Measurements from ENCODE around the gene CLASP1. TPM values are rescaled to one million over a fixed set of nuclear protein-coding genes. Genes with fewer than 3 reads are reported as not detected.
"Not testable (repeated sequence)": the region's sequence is repeated elsewhere in the genome, so short reads cannot be mapped to it uniquely, and the experiment has no call there.

Gene CLASP1
- total and polyA plus RNA-seq, 5 donors from 2014 or later = 8.7 to 72.1 (median 12.2) TPM

DNA sequence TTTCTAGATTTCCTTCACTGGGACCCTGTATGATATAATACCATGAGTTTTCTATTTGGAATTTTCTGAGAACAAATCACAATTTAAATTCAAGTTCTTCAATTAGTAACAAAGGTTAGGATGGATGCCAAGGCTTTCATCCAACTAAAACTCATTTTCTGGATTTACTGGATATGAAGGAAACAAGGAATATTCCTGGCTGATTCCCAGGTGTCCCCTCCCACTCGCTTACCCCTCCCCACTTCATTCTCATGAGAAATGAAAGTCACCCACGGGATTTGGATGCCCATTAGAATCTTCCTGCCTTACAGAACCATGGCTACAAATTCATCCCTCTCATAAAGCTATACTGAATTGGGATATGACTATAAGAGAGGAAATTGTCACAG is 78.6 kb downstream of the CLASP1 start:
- DNase-seq (no peak), ATAC-seq (ENCODE audit: low read depth in 2 of 2) (no peak)
- Histone ChIP-seq H3K4me3 (ENCODE audit: low read depth, low read length) (no peak overlapping the region), H3K36me3 (ENCODE audit: control insufficient read depth, insufficient read depth, low read length) (no peaks in the 10 kb centered on the region), H3K27me3 (ENCODE audit: control insufficient read depth, insufficient read depth, low read length) (no peaks in the 10 kb centered on the region), H3K9me3 (ENCODE audit: control insufficient read depth in 2 of 2, low read length in 2 of 2) (no peaks in the 10 kb centered on the region), H3K4me1 (ENCODE audit: control insufficient read depth, insufficient read depth, low read length, poor library complexity, severe bottlenecking) (no peaks in the 10 kb centered on the region), H3K27ac (ENCODE audit: insufficient read depth, low read length, poor library complexity, severe bottlenecking) (no peak overlapping the region)
- Mint-ChIP-seq H3K4me3 (no peak overlapping the region), H3K27me3 (no peaks in the 10 kb centered on the region), H3K9me3 (no peaks in the 10 kb centered on the region), H3K36me3 (peaks cover 16% of the 10 kb centered on the region), H3K4me1 (peaks cover 23 to 45% (median 31%) of the 10 kb centered on the region in 4 donors), H3K27ac (no peak overlapping the region)

DNA sequence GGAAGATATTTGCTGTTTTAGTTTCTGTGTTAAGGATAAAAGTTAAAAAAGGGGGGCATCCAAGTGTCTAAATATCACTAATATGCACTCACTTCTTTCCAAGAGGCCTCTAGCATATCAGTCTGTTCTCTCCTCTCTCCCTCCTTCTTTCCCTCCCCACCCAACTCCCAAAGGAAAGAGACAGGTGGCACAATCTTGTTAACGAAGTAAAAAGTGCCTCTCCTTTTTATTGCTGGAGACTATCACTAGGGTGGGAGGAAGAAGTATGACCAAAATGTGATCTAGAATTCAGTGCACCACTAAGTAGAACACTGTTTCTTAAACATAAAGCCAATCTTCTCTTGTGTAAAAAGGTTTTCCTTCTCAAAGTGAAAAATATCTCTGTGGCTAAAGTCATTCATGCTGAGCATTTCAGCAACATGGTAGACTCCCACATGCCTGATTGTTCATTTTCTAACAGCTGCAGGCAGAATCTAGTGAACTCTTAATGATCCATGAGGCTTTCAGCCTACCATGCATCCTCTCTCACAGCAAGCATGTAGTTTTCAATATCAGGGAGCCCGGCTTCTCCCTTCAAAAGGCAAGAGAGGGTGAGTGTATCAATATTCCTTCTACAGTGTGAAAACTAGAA is 79.1 kb downstream of the CLASP1 start:
- no peak for ATAC-seq (ENCODE audit: low read depth in 2 of 2)
- Histone ChIP-seq H3K4me1 (ENCODE audit: control insufficient read depth, insufficient read depth, low read length, poor library complexity, severe bottlenecking) (no peaks in the 10 kb centered on the region), H3K9me3 (ENCODE audit: control insufficient read depth in 2 of 2, low read length in 2 of 2) (no peaks in the 10 kb centered on the region), H3K27me3 (ENCODE audit: control insufficient read depth, insufficient read depth, low read length) (no peaks in the 10 kb centered on the region), H3K27ac (ENCODE audit: insufficient read depth, low read length, poor library complexity, severe bottlenecking) (no peak overlapping the region), H3K36me3 (ENCODE audit: control insufficient read depth, insufficient read depth, low read length) (no peaks in the 10 kb centered on the region), H3K4me3 (ENCODE audit: low read depth, low read length) (no peak overlapping the region)
- H3K4me1 Mint-ChIP-seq = peaks cover 23 to 47% (median 32%) of the 10 kb centered on the region in 4 donors
- no peaks in the 10 kb centered on the region for H3K27me3 Mint-ChIP-seq
- H3K4me3 Mint-ChIP-seq = no peak overlapping the region
- no peak overlapping the region for H3K27ac Mint-ChIP-seq
- H3K36me3 Mint-ChIP-seq = peaks cover 16% of the 10 kb centered on the region
- no peak for DNase-seq
- no peaks in the 10 kb centered on the region for H3K9me3 Mint-ChIP-seq

DNA sequence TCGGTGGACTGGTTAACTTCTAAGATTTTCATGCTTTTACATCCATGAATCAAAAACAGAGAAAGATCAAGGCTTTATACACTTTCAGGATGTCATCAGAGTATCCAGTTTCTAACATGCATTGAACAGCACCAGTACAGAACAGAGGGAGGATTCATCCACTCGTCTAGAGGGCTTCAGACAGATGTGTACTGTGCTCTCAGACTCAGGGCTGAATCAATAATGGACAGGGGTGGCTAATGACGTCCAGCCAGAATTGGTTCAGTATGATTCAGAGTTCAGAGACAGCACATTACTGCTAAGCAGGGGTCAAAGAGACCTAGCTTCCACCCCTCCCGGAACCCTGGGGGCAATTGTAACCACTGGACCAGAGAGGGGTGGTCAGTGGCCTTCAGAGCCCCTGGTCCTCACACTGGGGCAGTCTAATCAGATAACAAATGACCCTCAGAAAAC is 81.3 kb downstream of the CLASP1 start:
- no peak overlapping the region for H3K27ac Mint-ChIP-seq
- DNase-seq (no peak), ATAC-seq (ENCODE audit: low read depth in 2 of 2) (no peak)
- Histone ChIP-seq H3K4me3 (ENCODE audit: low read depth, low read length) (no peak overlapping the region), H3K27ac (ENCODE audit: insufficient read depth, low read length, poor library complexity, severe bottlenecking) (no peak overlapping the region), H3K4me1 (ENCODE audit: control insufficient read depth, insufficient read depth, low read length, poor library complexity, severe bottlenecking) (no peaks in the 10 kb centered on the region), H3K9me3 (ENCODE audit: control insufficient read depth in 2 of 2, low read length in 2 of 2) (no peaks in the 10 kb centered on the region), H3K36me3 (ENCODE audit: control insufficient read depth, insufficient read depth, low read length) (no peaks in the 10 kb centered on the region), H3K27me3 (ENCODE audit: control insufficient read depth, insufficient read depth, low read length) (no peaks in the 10 kb centered on the region)
- no peak overlapping the region for H3K4me3 Mint-ChIP-seq
- peaks cover 32 to 60% (median 46%) of the 10 kb centered on the region in 4 donors for H3K4me1 Mint-ChIP-seq
- H3K9me3 Mint-ChIP-seq = peaks cover 0 to 3% (median 0%) of the 10 kb centered on the region in 7 donors
- peaks cover 25% of the 10 kb centered on the region for H3K36me3 Mint-ChIP-seq
- no peaks in the 10 kb centered on the region for H3K27me3 Mint-ChIP-seq

DNA sequence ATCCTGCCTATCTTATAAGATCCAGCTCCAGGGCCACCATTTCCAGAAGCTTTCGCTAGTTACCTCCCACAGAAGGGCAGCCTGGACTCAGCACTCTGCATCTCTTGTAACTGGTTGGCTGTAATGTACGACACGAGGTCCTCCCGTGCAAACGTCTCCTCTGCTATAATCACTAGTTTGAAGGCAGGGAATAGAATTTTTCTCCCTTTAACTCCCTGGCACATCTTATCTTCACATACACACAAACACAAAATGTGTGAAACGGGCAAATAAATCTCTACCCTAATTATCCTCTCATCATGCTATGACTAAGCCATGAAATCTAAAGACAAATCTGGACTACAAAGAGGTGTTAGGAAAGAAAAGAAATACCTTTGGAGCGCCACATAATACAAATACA is 81.8 kb downstream of the CLASP1 start:
- H3K36me3 ChIP-seq (ENCODE audit: control insufficient read depth, insufficient read depth, low read length) = no peaks in the 10 kb centered on the region
- no peak overlapping the region for H3K27ac ChIP-seq (ENCODE audit: insufficient read depth, low read length, poor library complexity, severe bottlenecking)
- H3K4me3 Mint-ChIP-seq = no peak overlapping the region
- H3K27me3 Mint-ChIP-seq = no peaks in the 10 kb centered on the region
- H3K36me3 Mint-ChIP-seq = peaks cover 25% of the 10 kb centered on the region
- peak overlapping the region in 1 of 3 donors; percentile 22 for H3K27ac Mint-ChIP-seq
- H3K4me1 Mint-ChIP-seq = peaks cover 33 to 64% (median 51%) of the 10 kb centered on the region in 4 donors
- ATAC-seq (ENCODE audit: low read depth in 2 of 2) (no peak), DNase-seq (no peak)
- H3K27me3 ChIP-seq (ENCODE audit: control insufficient read depth, insufficient read depth, low read length) = no peaks in the 10 kb centered on the region
- H3K4me1 ChIP-seq (ENCODE audit: control insufficient read depth, insufficient read depth, low read length, poor library complexity, severe bottlenecking) = no peaks in the 10 kb centered on the region
- H3K9me3 ChIP-seq (ENCODE audit: control insufficient read depth in 2 of 2, low read length in 2 of 2) = no peaks in the 10 kb centered on the region
- peaks cover 0 to 3% (median 0%) of the 10 kb centered on the region in 7 donors for H3K9me3 Mint-ChIP-seq
- no peak overlapping the region for H3K4me3 ChIP-seq (ENCODE audit: low read depth, low read length)

DNA sequence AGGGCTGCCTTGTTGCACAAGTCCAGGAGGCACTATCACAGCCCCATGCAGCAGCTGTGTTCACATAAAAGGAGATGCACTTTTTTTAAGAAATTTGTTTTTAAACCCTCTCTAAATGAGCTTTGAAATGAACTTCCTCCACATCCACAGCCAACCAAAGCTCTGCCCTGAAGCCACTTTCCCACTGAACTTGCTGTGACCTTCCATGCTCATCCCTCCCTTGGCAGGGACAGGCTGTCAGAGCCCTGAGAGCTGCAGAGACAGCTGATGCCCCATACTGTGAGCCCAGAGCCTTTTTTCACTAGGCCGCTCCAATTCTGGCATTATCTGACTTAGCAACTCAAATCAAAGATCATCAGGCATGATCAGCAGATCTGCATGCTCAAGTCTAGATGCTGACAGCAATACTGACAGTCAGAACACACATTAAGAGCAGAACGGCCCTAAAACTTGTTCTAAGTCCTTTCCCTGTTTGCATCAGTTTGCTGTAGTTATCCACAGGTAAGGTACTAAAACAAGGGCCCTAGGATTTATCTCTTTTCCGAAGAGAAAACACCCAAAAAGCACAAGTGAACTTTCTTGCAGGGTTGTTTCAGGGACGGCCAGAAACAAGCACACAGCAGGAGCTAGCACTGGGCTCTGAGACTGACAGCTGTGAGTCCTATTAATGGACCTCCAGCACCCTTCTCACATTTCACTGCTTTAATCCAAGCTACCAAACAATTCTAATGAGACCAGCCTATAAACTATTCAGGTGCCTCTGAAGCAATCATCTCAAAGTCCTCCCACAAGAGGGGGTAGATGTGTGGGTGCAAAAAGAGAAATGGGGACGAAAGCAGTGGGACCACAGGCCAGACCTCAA is 83.6 kb downstream of the CLASP1 start:
- H3K27ac Mint-ChIP-seq = peak overlapping the region in 1 of 3 donors; percentile 40

DNA sequence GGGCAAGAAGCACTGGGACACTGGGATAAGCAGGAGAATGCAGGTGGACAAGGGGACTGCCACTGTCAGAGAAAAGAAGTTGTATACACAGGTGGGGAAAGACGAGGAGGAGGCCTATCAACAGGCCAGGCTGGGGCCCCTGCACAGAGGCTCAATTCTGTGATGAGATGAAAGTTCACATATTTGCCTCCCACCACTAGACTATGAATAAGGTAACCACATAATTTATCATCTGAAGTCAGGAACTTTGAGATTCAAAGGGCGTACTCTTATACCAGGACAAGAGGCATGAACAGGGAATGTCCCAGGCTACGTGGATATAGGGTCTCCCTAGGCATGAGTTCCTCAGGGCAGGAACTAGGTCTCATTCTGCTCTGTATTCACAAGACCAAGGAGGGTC is 84.4 kb downstream of the CLASP1 start:
- H3K4me1 Mint-ChIP-seq = peaks cover 35 to 64% (median 55%) of the 10 kb centered on the region in 4 donors
- peaks cover 20% of the 10 kb centered on the region for H3K36me3 Mint-ChIP-seq
- Histone ChIP-seq H3K36me3 (ENCODE audit: control insufficient read depth, insufficient read depth, low read length) (no peaks in the 10 kb centered on the region), H3K27me3 (ENCODE audit: control insufficient read depth, insufficient read depth, low read length) (no peaks in the 10 kb centered on the region), H3K4me3 (ENCODE audit: low read depth, low read length) (no peak overlapping the region), H3K27ac (ENCODE audit: insufficient read depth, low read length, poor library complexity, severe bottlenecking) (no peak overlapping the region), H3K4me1 (ENCODE audit: control insufficient read depth, insufficient read depth, low read length, poor library complexity, severe bottlenecking) (no peaks in the 10 kb centered on the region), H3K9me3 (ENCODE audit: control insufficient read depth in 2 of 2, low read length in 2 of 2) (no peaks in the 10 kb centered on the region)
- peaks cover 0 to 3% (median 0%) of the 10 kb centered on the region in 7 donors for H3K9me3 Mint-ChIP-seq
- DNase-seq = no peak
- no peaks in the 10 kb centered on the region for H3K27me3 Mint-ChIP-seq
- H3K27ac Mint-ChIP-seq = peak overlapping the region in 2 of 3 donors; percentile 20 to 40
- ATAC-seq (ENCODE audit: low read depth in 2 of 2) = no peak
- H3K4me3 Mint-ChIP-seq = no peak overlapping the region

More for the DNA sequence above, 83.6 kb downstream of the CLASP1 start:
- H3K4me1 Mint-ChIP-seq = peaks cover 35 to 68% (median 57%) of the 10 kb centered on the region in 4 donors
- Histone ChIP-seq H3K4me3 (ENCODE audit: low read depth, low read length) (no peak overlapping the region), H3K27ac (ENCODE audit: insufficient read depth, low read length, poor library complexity, severe bottlenecking) (no peak overlapping the region), H3K4me1 (ENCODE audit: control insufficient read depth, insufficient read depth, low read length, poor library complexity, severe bottlenecking) (no peaks in the 10 kb centered on the region), H3K9me3 (ENCODE audit: control insufficient read depth in 2 of 2, low read length in 2 of 2) (no peaks in the 10 kb centered on the region), H3K36me3 (ENCODE audit: control insufficient read depth, insufficient read depth, low read length) (no peaks in the 10 kb centered on the region), H3K27me3 (ENCODE audit: control insufficient read depth, insufficient read depth, low read length) (no peaks in the 10 kb centered on the region)
- ATAC-seq (ENCODE audit: low read depth in 2 of 2) (no peak), DNase-seq (no peak)
- H3K27me3 Mint-ChIP-seq = no peaks in the 10 kb centered on the region
- peaks cover 0 to 3% (median 0%) of the 10 kb centered on the region in 7 donors for H3K9me3 Mint-ChIP-seq
- H3K4me3 Mint-ChIP-seq = no peak overlapping the region
- H3K36me3 Mint-ChIP-seq = peaks cover 20% of the 10 kb centered on the region

DNA sequence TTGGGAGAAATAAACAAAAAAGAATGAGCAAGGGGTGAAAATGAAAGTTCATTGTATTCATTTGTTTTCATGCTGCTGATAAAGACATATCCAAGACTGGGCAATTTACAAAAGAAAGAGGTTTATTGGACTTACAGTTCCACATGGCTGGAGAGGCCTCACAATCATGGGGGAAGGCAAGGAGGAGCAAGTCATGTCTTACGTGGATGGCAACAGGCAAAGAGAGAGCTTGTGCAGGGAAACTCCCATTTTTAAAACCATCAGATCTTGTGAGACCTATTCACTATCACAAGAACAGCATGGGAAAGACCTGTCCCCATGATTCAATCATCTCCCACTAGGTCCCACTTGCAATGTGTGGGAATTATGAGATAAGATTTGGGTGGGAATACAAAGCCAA is 85.5 kb downstream of the CLASP1 start:
- not testable (repeated sequence) for H3K27ac ChIP-seq (ENCODE audit: insufficient read depth, low read length, poor library complexity, severe bottlenecking); H3K4me3 ChIP-seq (ENCODE audit: low read depth, low read length); H3K36me3 ChIP-seq (ENCODE audit: control insufficient read depth, insufficient read depth, low read length); DNase-seq; H3K27me3 Mint-ChIP-seq; H3K9me3 ChIP-seq (ENCODE audit: control insufficient read depth in 2 of 2, low read length in 2 of 2); H3K9me3 Mint-ChIP-seq; H3K27me3 ChIP-seq (ENCODE audit: control insufficient read depth, insufficient read depth, low read length); H3K4me3 Mint-ChIP-seq; H3K4me1 ChIP-seq (ENCODE audit: control insufficient read depth, insufficient read depth, low read length, poor library complexity, severe bottlenecking); ATAC-seq (ENCODE audit: low read depth in 2 of 2)
- H3K4me1 Mint-ChIP-seq = peaks cover 36 to 68% (median 55%) of the 10 kb centered on the region in 4 donors
- H3K27ac Mint-ChIP-seq = peak overlapping the region in 1 of 3 donors; percentile 40
- peaks cover 16% of the 10 kb centered on the region for H3K36me3 Mint-ChIP-seq

All from CD4-positive, CD25-positive, alpha-beta regulatory T cell (primary cell).